ENCODE results near the gene NF1. TPM values are rescaled to one million over a fixed set of nuclear protein-coding genes. Genes with fewer than 3 reads are reported as not detected.
"Not testable (repeated sequence)": the region's sequence is repeated elsewhere in the genome, so short reads cannot be mapped to it uniquely, and the experiment has no call there.

Gene NF1
- total and polyA plus RNA-seq, 2 of the 13 experiments (the other 11 are each of a cell fraction or from before 2014, with no cell fraction given) = 21.5 to 26.5 TPM

- TF ChIP-seq ARID5B (CRISPR knock-in tag; IDR thresholded peaks at IDR 0.05) = peak; percentile 79
- TF ChIP-seq HOMEZ (CRISPR knock-in tag; IDR thresholded peaks at IDR 0.05; ENCODE audit: low read depth) = peak; percentile 72; the same call in 1 of the 2 replicates
- TF ChIP-seq SOX6 (IDR thresholded peaks at IDR 0.05) = not testable (repeated sequence)
- peak; percentile 47 for TF ChIP-seq SOX6 (CRISPR knock-in tag; IDR thresholded peaks at IDR 0.05)
- 0 out of 2 replicates have a peak, but pooled peaks have one; percentile 23 for TF ChIP-seq ZGPAT (CRISPR knock-in tag; IDR thresholded peaks at IDR 0.05)
- peak; percentile 79 to 80 for TF ChIP-seq NR2F1 (CRISPR knock-in tag; IDR thresholded peaks at IDR 0.05)
- TF ChIP-seq ZFY (CRISPR knock-in tag; IDR thresholded peaks at IDR 0.05) = 0 out of 2 replicates have a peak, but pooled peaks have one; percentile 19
- TF ChIP-seq FOSL2 (CRISPR knock-in tag; IDR thresholded peaks at IDR 0.05) = peak; percentile 91
- TF ChIP-seq POGZ (CRISPR knock-in tag; IDR thresholded peaks at IDR 0.05) = peak; percentile 87
- peak; percentile 49; the same call in 1 of the 2 replicates for TF ChIP-seq FOXA3 (CRISPR knock-in tag; IDR thresholded peaks at IDR 0.05)
- TF ChIP-seq ZHX1 (CRISPR knock-in tag; IDR thresholded peaks at IDR 0.05; ENCODE audit: low read depth) = 0 out of 2 replicates have a peak, but pooled peaks have one; percentile 32
- TF ChIP-seq SOX5 (CRISPR knock-in tag; IDR thresholded peaks at IDR 0.05; ENCODE audit: borderline replicate concordance) = 0 out of 2 replicates have a peak, but pooled peaks have one; percentile 19
- TF ChIP-seq RXRA (CRISPR knock-in tag; IDR thresholded peaks at IDR 0.05) = peak; percentile 79; the same call in 1 of the 2 replicates
- TF ChIP-seq KDM1A (CRISPR knock-in tag; IDR thresholded peaks at IDR 0.05) = 0 out of 2 replicates have a peak, but pooled peaks have one; percentile 24
- TF ChIP-seq RARA (CRISPR knock-in tag; IDR thresholded peaks at IDR 0.05) = peak; percentile 84
- peak; percentile 94 for TF ChIP-seq ZNF121 (CRISPR knock-in tag; IDR thresholded peaks at IDR 0.05)
These were observed 18.6 kb downstream of the NF1 start (continued) for GRCh38 chr17:31113368-31113767.
